Measurements from ENCODE around the gene LINC00237.

LINC00237 gene

GRCh38 chr20:21106171-21107017 is at the start of gene LINC00237:
Gene LINC00237 (minus strand): TSS chr20:21106358.
- DNase-seq (ENCODE audit: low read depth): no peak

- no peak for DNase-seq (ENCODE audit: low read depth)
Observed at GRCh38 chr20:21155268-21155667, 49.1 kb upstream of the LINC00237 start.

- no peak for DNase-seq (ENCODE audit: low read depth)
Observed at GRCh38 chr20:21154692-21155091, 48.5 kb upstream of the LINC00237 start.

- DNase-seq (ENCODE audit: low read depth): no peak
Observed at GRCh38 chr20:21151791-21152190, 45.6 kb upstream of the LINC00237 start.

GRCh38 chr20:21149344-21149743 is 43.2 kb upstream of the LINC00237 start:
- DNase-seq (ENCODE audit: low read depth): no peak

- DNase-seq (ENCODE audit: low read depth): peak; percentile 69
Observed at GRCh38 chr20:21147593-21147992, 41.4 kb upstream of the LINC00237 start.

- DNase-seq (ENCODE audit: low read depth): no peak
Observed at GRCh38 chr20:21146215-21146614, 40.1 kb upstream of the LINC00237 start.

- DNase-seq (ENCODE audit: low read depth): no peak
Observed at GRCh38 chr20:21145424-21145823, 39.3 kb upstream of the LINC00237 start.

- no peak for DNase-seq (ENCODE audit: low read depth)
Observed at GRCh38 chr20:21143194-21143890, 37.2 kb upstream of the LINC00237 start.

- DNase-seq (ENCODE audit: low read depth): no peak
Observed at GRCh38 chr20:21141825-21142224, 35.7 kb upstream of the LINC00237 start.

- DNase-seq (ENCODE audit: low read depth): no peak
Observed at GRCh38 chr20:21139881-21140566, 33.9 kb upstream of the LINC00237 start.

- DNase-seq (ENCODE audit: low read depth): no peak
Observed at GRCh38 chr20:21137078-21137477, 30.9 kb upstream of the LINC00237 start.

GRCh38 chr20:21136015-21136732 is 30.0 kb upstream of the LINC00237 start:
- no peak for DNase-seq (ENCODE audit: low read depth)

GRCh38 chr20:21134883-21135493 is 28.8 kb upstream of the LINC00237 start:
- no peak for DNase-seq (ENCODE audit: low read depth)

GRCh38 chr20:21133917-21134622 is 27.9 kb upstream of the LINC00237 start:
- DNase-seq (ENCODE audit: low read depth): no peak

- no peak for DNase-seq (ENCODE audit: low read depth)
Observed at GRCh38 chr20:21133404-21133803, 27.2 kb upstream of the LINC00237 start.

- no peak for DNase-seq (ENCODE audit: low read depth)
Observed at GRCh38 chr20:21129861-21130260, 23.7 kb upstream of the LINC00237 start.

- DNase-seq (ENCODE audit: low read depth): no peak
Observed at GRCh38 chr20:21127201-21127981, 21.2 kb upstream of the LINC00237 start.

GRCh38 chr20:21126581-21126870 is 20.4 kb upstream of the LINC00237 start:
- DNase-seq (ENCODE audit: low read depth): no peak

- peak; percentile 89 for DNase-seq (ENCODE audit: low read depth)
Observed at GRCh38 chr20:21125849-21126580, 19.9 kb upstream of the LINC00237 start, which contains the start of gene KIZ. Gene KIZ (plus strand): TSS chr20:21126082. CDS start chr20:21126116, 34 bp downstream.
